MM.1S (cell line): ENCODE measurements around the gene TAPBP.

Experiments used
- DNase-seq: peaks from one replicate; pipeline ENCODE4 v3.0.0-alpha.2; 2015
- H2AFZ ChIP-seq: fragments of 300-600 bp; sonication (generic); 2 replicates; pipeline ENCODE4 v1.6.0; 2016; ENCODE audit warnings: antibody characterized with exemption, low read length
- H3F3A ChIP-seq: fragments of 300-600 bp; sonication (generic); 2 replicates; pipeline ENCODE4 v1.6.1; 2016; ENCODE audit warnings: mild to moderate bottlenecking, antibody characterized with exemption, low read length, moderate library complexity, mixed read lengths; ENCODE audit not compliant: insufficient read depth
- H3K27ac ChIP-seq: fragments of 300-600 bp; sonication (generic); 2 replicates; pipeline ENCODE4 v1.5.1; 2016; ENCODE audit warnings: mild to moderate bottlenecking, low read length
- H3K27me3 ChIP-seq: fragments of 300-600 bp; sonication (generic); replicated peaks from 2 replicates; pipeline ENCODE4 v1.6.0; 2016; ENCODE audit warnings: low read length; ENCODE audit not compliant: insufficient read depth
- H3K36me3 ChIP-seq: fragments of 300-600 bp; sonication (generic); replicated peaks from 2 replicates; pipeline ENCODE4 v1.6.1; 2016; ENCODE audit warnings: mild to moderate bottlenecking, low read length, mixed read lengths; ENCODE audit not compliant: insufficient read depth
- H3K4me1 ChIP-seq: fragments of 300-600 bp; sonication (generic); 2 replicates; pipeline ENCODE4 v1.6.1; 2016; ENCODE audit warnings: low read length, mixed read lengths
- H3K4me2 ChIP-seq: fragments of 300-600 bp; sonication (generic); 2 replicates; pipeline ENCODE4 v1.6.0; 2016; ENCODE audit warnings: low read depth, low read length
- H3K4me3 ChIP-seq: fragments of 300-600 bp; sonication (generic); 2 replicates; pipeline ENCODE4 v1.5.1; 2016; ENCODE audit warnings: low read length, mixed read lengths
- H3K79me2 ChIP-seq: fragments of 300-600 bp; sonication (generic); 2 replicates; pipeline ENCODE4 v1.6.1; 2016; ENCODE audit warnings: mixed run types, low read length, mixed read lengths
- H3K9ac ChIP-seq: fragments of 300-600 bp; sonication (generic); 2 replicates; pipeline ENCODE4 v1.6.1; 2016; ENCODE audit warnings: low read length, mixed read lengths
- H3K9me2 ChIP-seq: fragments of 300-600 bp; sonication (generic); replicated peaks from 2 replicates; pipeline ENCODE4 v1.6.1; 2016; ENCODE audit warnings: mild to moderate bottlenecking, low read length, mixed read lengths; ENCODE audit not compliant: insufficient read depth
- H3K9me3 ChIP-seq: fragments of 300-600 bp; sonication (generic); replicated peaks from 2 replicates; pipeline ENCODE4 v1.6.1; 2016; ENCODE audit warnings: mild to moderate bottlenecking, low read length, mixed read lengths; ENCODE audit not compliant: insufficient read depth
- H4K20me1 ChIP-seq: fragments of 300-600 bp; sonication (generic); 2 replicates; pipeline ENCODE4 v1.6.1; 2016; ENCODE audit warnings: mild to moderate bottlenecking, low read length, moderate library complexity, mixed read lengths; ENCODE audit not compliant: insufficient read depth
- EZH2 ChIP-seq: fragments of 300-600 bp; sonication (generic); optimal IDR thresholded peaks from 2 replicates; pipeline ENCODE3; 2017; ENCODE audit warnings: low read depth, mild to moderate bottlenecking, antibody characterized with exemption, low read length, mixed read lengths
- EZH2phosphoT487 ChIP-seq: fragments of 300-600 bp; sonication (generic); IDR thresholded peaks from 2 replicates; pipeline ENCODE4 v1.6.1; 2018; ENCODE audit warnings: antibody characterized with exemption, low read length
- TF ChIP-seq, protein P1 (sequence below): fragments of 300-600 bp; sonication (generic); IDR thresholded peaks from 2 replicates; pipeline ENCODE4 v1.5.1; 2016; ENCODE audit warnings: antibody characterized with exemption, low read length, mixed read lengths

The TAPBP gene

DNA sequence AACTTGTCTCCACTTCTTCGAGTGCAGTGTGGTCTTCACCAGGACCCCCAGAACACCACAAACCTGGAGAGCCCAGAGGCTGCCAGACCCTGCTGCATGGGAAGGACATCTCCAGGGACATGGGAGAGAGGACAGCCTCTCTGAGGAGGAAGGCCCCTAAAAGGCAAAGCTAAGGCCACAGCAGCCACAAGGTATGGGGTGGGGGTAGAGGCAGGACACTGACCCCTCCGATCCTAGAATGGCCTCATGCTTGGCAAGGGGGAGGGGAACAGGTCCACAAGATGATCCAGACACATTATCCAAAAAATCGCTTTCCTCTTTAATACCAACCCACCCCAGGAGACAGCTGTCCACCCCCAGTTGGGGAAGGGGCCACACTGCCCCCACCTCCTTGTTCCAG lies 35.1 kb downstream of the TAPBP start:
- H3K4me2 ChIP-seq: no peak overlapping the region
- no peak for TF ChIP-seq EZH2
- TF ChIP-seq, protein P1, sequence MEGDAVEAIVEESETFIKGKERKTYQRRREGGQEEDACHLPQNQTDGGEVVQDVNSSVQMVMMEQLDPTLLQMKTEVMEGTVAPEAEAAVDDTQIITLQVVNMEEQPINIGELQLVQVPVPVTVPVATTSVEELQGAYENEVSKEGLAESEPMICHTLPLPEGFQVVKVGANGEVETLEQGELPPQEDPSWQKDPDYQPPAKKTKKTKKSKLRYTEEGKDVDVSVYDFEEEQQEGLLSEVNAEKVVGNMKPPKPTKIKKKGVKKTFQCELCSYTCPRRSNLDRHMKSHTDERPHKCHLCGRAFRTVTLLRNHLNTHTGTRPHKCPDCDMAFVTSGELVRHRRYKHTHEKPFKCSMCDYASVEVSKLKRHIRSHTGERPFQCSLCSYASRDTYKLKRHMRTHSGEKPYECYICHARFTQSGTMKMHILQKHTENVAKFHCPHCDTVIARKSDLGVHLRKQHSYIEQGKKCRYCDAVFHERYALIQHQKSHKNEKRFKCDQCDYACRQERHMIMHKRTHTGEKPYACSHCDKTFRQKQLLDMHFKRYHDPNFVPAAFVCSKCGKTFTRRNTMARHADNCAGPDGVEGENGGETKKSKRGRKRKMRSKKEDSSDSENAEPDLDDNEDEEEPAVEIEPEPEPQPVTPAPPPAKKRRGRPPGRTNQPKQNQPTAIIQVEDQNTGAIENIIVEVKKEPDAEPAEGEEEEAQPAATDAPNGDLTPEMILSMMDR: no peak
- TF ChIP-seq EZH2phosphoT487: no peak
- H3F3A ChIP-seq: peaks cover 45% of the 10 kb centered on the region
- no peaks in the 10 kb centered on the region; the same call in 1 of the 2 replicates for H3K36me3 ChIP-seq
- no peak overlapping the region for H3K4me3 ChIP-seq
- no peak overlapping the region for H3K27ac ChIP-seq
- no peaks in the 10 kb centered on the region for H3K27me3 ChIP-seq
- H3K4me1 ChIP-seq: peaks cover under 1% of the 10 kb centered on the region; the same call in 1 of the 2 replicates
- no peak overlapping the region for H3K9ac ChIP-seq
- H3K79me2 ChIP-seq: peaks cover 22% of the 10 kb centered on the region
- no peaks in the 10 kb centered on the region for H3K9me2 ChIP-seq
- peaks cover 21% of the 10 kb centered on the region for H4K20me1 ChIP-seq
- no peaks in the 10 kb centered on the region for H3K9me3 ChIP-seq
- no peak overlapping the region for H2AFZ ChIP-seq
- DNase-seq: no peak

DNA sequence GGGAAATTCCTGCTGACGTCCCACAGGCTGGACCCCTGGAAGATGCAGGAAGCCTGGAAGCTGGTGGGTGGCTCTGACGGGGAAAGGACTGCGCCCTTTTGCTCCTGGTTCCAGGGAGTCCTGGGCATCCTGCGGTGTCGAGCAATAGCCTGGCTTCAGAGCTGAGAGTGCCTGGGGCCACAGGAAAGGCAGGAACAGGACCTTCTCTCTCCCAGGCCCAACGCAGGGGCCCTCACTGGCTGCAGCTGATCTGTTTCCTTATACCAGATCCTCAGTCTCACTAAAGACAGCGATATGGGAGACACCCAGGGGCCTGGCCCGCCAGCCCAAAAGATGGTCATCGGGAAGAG lies 35.5 kb downstream of the TAPBP start:
- Histone ChIP-seq H3K9me2 (no peaks in the 10 kb centered on the region), H3K9me3 (no peaks in the 10 kb centered on the region), H3K4me2 (no peak overlapping the region), H3F3A (peaks cover 50% of the 10 kb centered on the region), H2AFZ (no peak overlapping the region), H3K27me3 (no peaks in the 10 kb centered on the region), H3K4me1 (peaks cover 5% of the 10 kb centered on the region), H3K36me3 (peaks cover 2% of the 10 kb centered on the region; the same call in 1 of the 2 replicates), H3K9ac (no peak overlapping the region), H4K20me1 (peaks cover 23% of the 10 kb centered on the region), H3K4me3 (no peak overlapping the region), H3K27ac (no peak overlapping the region), H3K79me2 (peaks cover 26% of the 10 kb centered on the region)
- TF ChIP-seq, protein P1: no peak
- TF ChIP-seq EZH2phosphoT487 (no peak), EZH2 (no peak)
- no peak for DNase-seq

DNA sequence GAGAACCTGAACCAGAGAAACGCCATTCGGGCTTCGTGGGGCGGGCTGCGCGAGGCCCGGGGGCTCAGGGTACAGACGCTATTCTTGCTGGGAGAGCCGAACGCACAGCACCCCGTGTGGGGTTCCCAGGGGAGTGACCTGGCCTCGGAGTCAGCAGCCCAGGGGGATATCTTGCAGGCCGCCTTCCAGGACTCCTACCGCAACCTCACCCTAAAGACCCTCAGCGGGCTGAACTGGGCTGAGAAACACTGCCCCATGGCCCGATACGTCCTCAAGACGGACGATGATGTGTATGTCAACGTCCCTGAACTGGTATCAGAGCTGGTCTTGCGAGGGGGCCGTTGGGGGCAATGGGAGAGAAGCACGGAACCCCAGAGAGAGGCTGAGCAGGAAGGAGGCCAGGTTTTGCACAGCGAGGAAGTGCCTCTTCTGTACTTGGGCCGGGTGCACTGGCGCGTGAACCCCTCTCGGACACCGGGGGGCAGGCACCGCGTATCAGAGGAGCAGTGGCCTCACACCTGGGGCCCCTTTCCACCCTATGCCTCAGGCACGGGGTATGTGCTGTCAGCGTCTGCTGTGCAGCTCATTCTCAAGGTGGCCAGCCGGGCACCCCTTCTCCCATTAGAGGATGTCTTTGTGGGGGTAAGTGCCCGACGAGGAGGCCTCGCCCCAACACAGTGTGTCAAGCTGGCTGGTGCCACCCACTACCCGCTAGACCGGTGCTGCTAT lies 36.1 kb downstream of the TAPBP start:
- no peak overlapping the region for H3K9ac ChIP-seq
- peaks cover 7% of the 10 kb centered on the region; the same call in 1 of the 2 replicates for H3K36me3 ChIP-seq
- no peaks in the 10 kb centered on the region for H3K9me2 ChIP-seq
- no peak overlapping the region for H3K27ac ChIP-seq
- H2AFZ ChIP-seq: no peak overlapping the region
- H3K4me3 ChIP-seq: no peak overlapping the region
- H3K27me3 ChIP-seq: no peaks in the 10 kb centered on the region
- peaks cover 9% of the 10 kb centered on the region for H3K4me1 ChIP-seq
- peaks cover 31% of the 10 kb centered on the region for H3K79me2 ChIP-seq
- H3K9me3 ChIP-seq: no peaks in the 10 kb centered on the region
- no peak for DNase-seq
- H4K20me1 ChIP-seq: peaks cover 25% of the 10 kb centered on the region
- TF ChIP-seq, protein P1: no peak
- TF ChIP-seq EZH2 (no peak), EZH2phosphoT487 (no peak)
- H3K4me2 ChIP-seq: no peak overlapping the region
- peaks cover 55% of the 10 kb centered on the region for H3F3A ChIP-seq
